Medulla oblongata (tissue), 1 donor: Measurements from ENCODE around the gene BHLHA15.
"Not testable (repeated sequence)": the region's sequence is repeated elsewhere in the genome, so short reads cannot be mapped to it uniquely, and the experiment has no call there.

Source experiments
- DNase-seq: peaks from one replicate; pipeline ENCODE4 v3.0.0-alpha.2; 2015; ENCODE audit errors: extremely low spot score

Gene BHLHA15

GRCh38 chr7:98210513-98211220, 572 bp upstream of the BHLHA15 start:
- no peak for DNase-seq

DNA sequence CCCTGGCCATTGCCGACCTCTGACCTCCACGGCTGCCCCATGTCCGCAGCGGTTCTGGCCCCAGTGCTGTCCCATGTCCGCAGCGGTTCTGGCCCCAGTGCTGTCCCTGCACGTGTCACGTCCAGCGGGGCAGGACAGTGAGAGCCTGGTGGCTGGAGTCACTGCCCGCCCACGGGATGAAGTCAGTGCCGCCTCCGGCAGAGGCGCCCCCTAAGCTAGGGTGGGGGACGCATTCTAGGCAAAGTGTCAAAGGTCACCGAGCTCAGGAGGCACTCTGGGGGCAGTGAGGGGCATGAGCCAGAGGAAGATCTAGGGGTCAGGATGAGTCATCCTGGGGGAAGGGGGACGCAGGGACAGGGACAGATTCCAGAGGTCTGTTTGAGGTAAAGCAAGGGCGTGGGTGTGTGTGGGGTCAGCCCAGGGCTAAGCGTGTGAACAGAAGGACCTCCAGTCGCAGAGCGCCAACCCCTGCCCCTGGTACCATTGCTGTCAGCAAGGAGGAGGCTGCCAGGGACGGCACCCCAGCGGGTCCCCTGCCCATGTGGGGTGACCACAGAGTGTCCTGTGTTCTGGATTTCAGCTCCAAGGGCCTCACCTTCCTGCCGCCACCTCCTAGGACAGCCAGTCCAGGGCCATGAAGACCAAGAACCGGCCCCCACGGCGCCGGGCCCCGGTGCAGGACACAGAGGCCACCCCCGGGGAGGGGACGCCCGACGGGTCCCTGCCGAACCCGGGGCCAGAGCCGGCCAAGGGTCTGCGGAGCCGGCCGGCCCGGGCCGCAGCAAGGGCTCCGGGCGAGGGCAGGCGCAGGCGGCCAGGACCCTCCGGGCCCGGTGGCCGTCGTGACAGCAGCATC, 665 bp downstream of the BHLHA15 start:
- no peak for DNase-seq

GRCh38 chr7:98212532-98213041, 1.3 kb downstream of the BHLHA15 start:
- no peak for DNase-seq

DNA sequence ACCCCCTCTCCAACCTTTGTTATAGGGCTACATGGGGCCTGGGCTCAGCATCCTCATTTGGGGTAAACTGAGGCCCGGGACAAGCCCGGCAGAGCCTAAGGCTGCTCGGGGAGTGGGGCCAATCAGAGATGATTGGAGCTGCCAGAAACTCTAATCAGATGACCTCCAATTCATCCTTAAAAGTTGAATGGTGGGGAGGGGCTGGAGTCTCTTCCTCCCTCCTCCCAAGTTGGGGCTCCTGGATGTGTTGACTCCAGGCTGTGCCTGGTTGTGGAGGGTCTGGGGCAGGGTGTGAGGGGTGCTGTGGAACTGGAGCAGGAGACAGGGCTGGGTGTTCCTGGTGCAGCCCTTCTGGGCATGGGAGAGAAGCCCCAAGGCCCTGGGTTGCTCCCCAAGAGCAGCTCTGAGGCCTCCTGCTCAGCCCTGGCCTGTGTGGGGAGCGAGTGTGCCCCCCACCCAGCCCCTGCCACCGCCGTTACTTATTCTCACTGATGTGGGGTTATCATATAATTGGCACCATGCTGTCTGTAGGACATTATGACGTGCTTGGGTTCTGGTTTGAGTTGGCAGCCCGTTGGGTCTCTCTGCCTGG, 2.2 kb downstream of the BHLHA15 start:
- no peak for DNase-seq

- DNase-seq: no peak
These were observed 2.9 kb downstream of the BHLHA15 start for GRCh38 chr7:98213888-98214810.

DNA sequence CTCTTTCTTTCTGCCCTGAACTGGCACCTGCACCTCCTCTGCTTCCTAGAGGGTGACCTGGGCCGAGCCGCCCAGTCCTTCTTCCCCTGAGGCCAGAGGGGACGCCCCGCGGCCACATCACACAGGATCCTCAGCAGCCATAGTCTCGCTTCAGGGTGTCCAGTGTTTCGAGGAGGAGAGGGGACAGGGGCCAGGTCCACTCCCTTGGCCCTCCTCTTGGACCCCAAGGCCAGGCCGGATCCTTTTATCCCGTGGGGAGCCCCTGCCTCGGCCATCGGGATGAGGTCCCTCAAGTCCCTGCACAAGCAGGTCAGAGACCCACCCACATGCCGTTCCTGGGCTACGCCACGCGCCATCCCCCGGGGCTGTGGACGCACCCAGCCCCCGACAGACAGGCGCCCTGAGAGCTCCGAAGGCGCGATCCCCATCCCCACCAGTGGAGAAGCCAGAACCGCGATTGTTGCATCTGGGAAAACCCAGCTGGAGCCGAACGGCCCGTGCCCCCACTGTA, 3.6 kb downstream of the BHLHA15 start:
- no peak for DNase-seq

- no peak for DNase-seq
These were observed 4.6 kb downstream of the BHLHA15 start for GRCh38 chr7:98215561-98216495.

DNA sequence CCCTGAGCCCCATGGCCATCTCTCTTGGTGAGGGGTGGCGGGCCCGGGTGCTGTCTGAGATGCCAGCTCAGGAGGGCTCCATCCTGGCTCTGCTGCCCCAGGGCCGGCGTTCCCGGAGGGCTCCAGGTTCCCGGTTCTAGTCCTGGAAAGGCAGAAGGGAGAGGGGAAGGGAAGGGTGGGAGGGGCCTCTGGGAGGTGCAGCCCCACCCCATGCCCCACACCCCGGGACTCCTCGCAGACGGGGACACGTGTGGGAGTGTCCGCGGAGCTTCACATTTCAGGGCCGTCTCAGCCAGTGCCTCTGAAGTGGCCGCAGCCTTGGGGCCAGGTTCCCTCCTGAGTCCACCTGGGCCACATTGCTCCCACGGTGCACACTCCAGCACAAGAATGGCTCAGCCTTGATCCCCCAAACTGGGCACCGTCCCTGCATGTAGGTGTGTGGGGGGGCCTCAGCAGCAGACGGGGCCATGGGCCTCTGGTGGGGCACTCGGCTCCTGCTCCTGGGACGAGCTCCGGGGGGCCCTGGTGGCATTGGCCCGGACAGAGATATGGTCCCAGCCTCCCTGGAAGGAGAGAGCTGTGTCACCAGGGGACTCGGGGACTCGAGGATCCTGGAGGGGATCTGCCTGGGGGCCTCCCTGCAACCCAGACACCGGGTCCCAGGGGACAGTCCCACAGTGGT, 5.8 kb downstream of the BHLHA15 start:
- no peak for DNase-seq

DNA sequence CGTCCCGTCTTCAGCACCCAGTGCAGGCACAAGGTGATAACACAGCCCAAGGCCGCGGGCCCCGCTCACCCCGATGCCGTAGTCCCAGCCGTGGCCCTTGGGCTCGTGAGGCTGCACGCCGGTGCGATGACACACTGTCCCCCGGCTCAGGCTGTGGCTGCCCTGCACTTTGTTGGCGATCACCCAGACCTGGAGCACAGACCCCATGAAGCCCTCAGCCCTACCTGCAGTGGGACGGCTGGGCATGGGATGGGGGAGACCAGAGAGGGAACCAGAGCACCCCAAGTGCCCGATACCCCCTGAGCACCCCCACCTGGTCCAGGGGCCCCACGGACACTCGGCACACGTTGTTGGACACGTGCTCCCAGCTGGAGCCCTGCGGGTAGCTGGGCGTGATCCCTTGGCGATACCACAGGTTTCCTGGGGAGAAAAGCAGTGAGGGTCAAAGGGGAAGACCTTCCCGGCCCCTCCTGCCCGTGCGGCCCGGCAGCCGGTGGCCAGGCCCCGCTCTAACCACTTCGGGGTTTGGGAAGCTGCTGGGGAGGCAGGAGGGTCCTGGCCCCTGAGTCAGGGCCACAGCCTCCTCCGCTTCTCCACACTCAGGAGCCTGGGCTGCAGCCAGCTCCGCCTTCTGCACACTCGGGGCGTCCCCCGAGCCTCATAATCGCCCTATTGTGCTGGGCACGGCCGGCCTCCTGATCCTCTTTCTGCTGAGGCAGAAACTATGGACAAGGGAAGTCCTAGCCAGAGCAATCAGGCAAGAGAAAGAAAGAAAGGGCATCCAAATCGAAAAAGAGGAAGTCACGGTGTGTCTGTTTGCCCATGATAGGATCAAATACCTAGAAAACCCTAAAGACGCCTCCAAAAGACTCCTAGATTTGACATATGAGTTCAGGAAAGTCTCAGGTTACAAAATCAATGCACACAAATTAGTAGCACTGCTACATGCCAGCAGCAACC, 6.7 kb downstream of the BHLHA15 start:
- DNase-seq: peak; percentile 89

GRCh38 chr7:98219382-98219781, 8.1 kb downstream of the BHLHA15 start:
- DNase-seq: not testable (repeated sequence)

DNA sequence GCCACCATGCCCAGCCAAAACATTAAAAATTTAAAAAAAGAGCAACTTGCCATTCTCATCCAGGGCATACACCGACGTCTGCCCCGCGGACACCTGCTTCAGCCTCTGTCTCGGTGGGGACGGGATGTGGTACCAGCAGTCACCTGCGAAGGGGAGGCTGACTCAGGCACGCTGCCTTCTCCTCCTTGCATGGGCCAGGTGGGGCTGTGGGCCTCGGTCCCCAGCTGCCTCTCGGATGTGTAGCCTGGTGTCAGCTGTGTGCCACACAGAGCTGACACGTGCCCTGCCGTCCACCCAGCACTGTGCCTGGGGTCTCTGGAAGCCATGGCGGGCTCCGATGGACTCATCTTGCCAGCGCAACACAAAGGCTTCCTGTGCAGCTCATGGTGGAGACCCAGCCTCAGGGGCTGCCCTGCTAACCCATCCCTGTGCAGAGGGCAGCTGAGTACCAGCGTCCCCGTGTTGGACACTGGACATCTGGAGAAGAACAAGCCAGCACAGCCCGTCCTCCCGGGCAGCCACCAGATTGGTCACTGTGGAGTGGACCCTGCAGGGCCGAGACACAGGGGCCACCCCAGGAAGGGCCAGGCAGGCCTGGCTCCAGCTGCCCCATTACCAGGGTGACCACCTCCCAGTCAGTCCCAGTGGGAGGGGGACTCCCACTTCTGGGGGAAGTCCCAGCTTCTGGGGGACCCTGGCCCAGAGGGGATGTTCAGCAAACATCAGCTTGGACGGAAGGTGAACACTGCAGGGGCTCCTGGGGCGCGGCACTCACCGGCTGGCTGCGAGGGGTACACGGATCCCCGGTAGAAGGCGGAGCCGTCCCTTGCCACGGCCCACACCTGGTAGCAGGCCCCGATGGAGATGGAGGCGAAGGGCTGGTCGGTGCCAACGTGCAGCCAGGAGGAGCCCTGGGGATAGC, 10.6 kb downstream of the BHLHA15 start:
- no peak for DNase-seq

- DNase-seq: no peak
These were observed 11.4 kb downstream of the BHLHA15 start for GRCh38 chr7:98222533-98223195.

DNA sequence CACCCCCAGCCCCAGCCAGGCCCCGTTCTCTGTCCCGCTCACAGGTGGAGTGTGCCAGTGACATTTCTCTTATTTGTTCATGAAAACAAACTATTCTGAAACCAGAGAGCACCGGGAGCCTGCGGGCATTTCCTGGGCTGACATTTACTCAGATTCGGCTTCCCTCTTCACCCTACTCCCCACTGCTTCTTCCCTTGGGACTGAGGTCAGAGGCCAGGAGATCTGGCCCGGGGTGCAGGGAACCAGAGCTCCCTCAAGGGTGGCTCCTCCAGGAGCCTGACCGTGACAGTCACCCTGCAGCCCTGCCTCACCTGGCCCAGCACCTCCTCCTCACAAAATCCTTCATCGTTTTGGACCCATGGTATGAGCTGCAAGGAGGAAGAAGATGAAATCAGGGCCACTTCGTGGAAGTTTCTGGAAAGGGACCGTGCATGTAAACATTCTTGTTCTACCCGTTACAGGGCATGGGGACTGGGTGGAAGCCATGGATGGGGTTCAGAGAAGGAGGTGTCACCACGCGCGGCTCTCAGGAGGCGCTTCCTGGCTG, 12.2 kb downstream of the BHLHA15 start:
- DNase-seq: no peak

- DNase-seq: no peak
These were observed 12.9 kb downstream of the BHLHA15 start for GRCh38 chr7:98223898-98224700.

GRCh38 chr7:98224701-98225181, 13.5 kb downstream of the BHLHA15 start:
- no peak for DNase-seq
